ENCODE results near the gene WNT4. TPM values are rescaled to one million over a fixed set of nuclear protein-coding genes. Genes with fewer than 3 reads are reported as not detected.

Gene WNT4
- total and polyA plus RNA-seq, 10 of the 15 experiments (the other 5 are each of a cell fraction or from before 2014, with no cell fraction given): 0.01 TPM; not detected in 9

- TF ChIP-seq ZBTB40 (IDR thresholded peaks at IDR 0.05; ENCODE audit: borderline replicate concordance): no peak
- TF ChIP-seq HDAC6 (IDR thresholded peaks at IDR 0.05; ENCODE audit: unreplicated experiment): no peak
- TF ChIP-seq EED (IDR thresholded peaks at IDR 0.05; ENCODE audit: low read depth): no peak
- no peak for TF ChIP-seq STAT1 (conservative IDR thresholded peaks at IDR 0.05)
- TF ChIP-seq PML (IDR thresholded peaks at IDR 0.05; ENCODE audit: low read length): no peak
These were observed 28.5 kb downstream of the WNT4 start (continued) for GRCh38 chr1:22114083-22115012.

DNA sequence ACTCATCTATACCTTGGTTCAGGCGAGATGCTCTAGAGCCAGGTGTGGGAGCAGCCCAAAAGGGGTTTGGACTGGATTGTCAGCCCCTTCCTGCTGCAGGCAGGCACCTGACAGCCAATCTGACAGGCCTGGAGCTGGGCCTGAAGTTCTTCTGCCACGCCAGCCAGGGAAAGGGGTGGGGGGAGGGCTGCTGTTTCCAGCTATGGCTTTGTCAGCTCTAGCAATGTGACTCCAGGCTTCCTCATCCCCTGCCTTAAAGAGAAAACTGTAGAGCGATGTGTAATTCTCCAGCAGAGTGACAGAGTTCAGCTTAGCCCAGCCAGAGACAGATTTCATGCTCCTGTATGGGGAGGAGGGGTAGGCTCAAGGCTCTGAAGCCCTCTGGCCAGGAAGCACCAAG is 30.3 kb downstream of the WNT4 start:
- RAD21 ChIA-PET (ENCODE audit: unreplicated experiment): no interaction called here
- SMC1A ChIA-PET (ENCODE audit: uncharacterized antibody, unreplicated experiment): no interaction called here
- intact Hi-C loops (cut with micrococcal nuclease; ENCODE audit: unreplicated experiment): no loop called here
- no peak overlapping the region for H2AFZ ChIP-seq (ENCODE audit: control insufficient read depth, low read depth, low read length)
- CTCF ChIA-PET: interaction anchor here (0.6 kb wide), 1 partner anchor 1434 kb away, joined by 3 read pairs; no protein-coding TSS in a partner anchor
- H3K9me3 ChIP-seq (replicated peaks; ENCODE audit: control insufficient read depth, insufficient read depth, low read length): no peaks in the 10 kb centered on the region
- no peak overlapping the region for H3K27ac ChIP-seq (ENCODE audit: control insufficient read depth, insufficient read depth)
- H3K79me2 ChIP-seq (ENCODE audit: control insufficient read depth, insufficient read depth, low read length): no peaks in the 10 kb centered on the region
- WGBS (ENCODE audit: insufficient coverage, insufficient replicate concordance, low lambda C conversion rate, missing lambda C conversion rate): 96% methylated on average over 3 of the region's 3 CpGs
- H3K4me2 ChIP-seq (ENCODE audit: control insufficient read depth, insufficient read depth): no peak overlapping the region
- no peak overlapping the region; the same call in 1 of the 2 replicates for H3K9ac ChIP-seq (ENCODE audit: control insufficient read depth, insufficient read depth, low read length)
- in situ Hi-C loops (cut with MboI): no loop called here
- FAIRE-seq: no peak
- no peak for DNase-seq (ENCODE audit: low read depth, low spot score)
- H4K20me1 ChIP-seq (ENCODE audit: control insufficient read depth, insufficient read depth): peaks cover 2% of the 10 kb centered on the region; the same call in 1 of the 2 replicates
- ATAC-seq: no peak
- no TSS peak for BruUV-seq (replicated peaks)
- peaks cover 28% of the 10 kb centered on the region for H3K4me1 ChIP-seq (ENCODE audit: control insufficient read depth, insufficient read depth, low read length)
- no peak overlapping the region for H3K4me3 ChIP-seq
- no peak for TF ChIP-seq EZH2 (IDR thresholded peaks at IDR 0.05; ENCODE audit: borderline replicate concordance, control insufficient read depth, low read depth, low read length)
- no peak for TF ChIP-seq ZNF207 (IDR thresholded peaks at IDR 0.05; ENCODE audit: borderline replicate concordance)
- TF ChIP-seq E2F4 (IDR thresholded peaks at IDR 0.05; ENCODE audit: low read depth, low read length): no peak
- TF ChIP-seq TAF1 (IDR thresholded peaks at IDR 0.05; ENCODE audit: borderline replicate concordance, low read depth, low read length): no peak
- no peaks in the 10 kb centered on the region for H3K27me3 ChIP-seq (replicated peaks in 1 of 2; ENCODE audit: control insufficient read depth in 2 of 2, insufficient read depth in 2 of 2, low read length in 1 of 2)
- POLR2A ChIA-PET: no interaction called here
- peaks cover 15 to 26% of the 10 kb centered on the region in 2 experiments; a peak in 3 of 4 replicates for H3K36me3 ChIP-seq (ENCODE audit: control insufficient read depth in 2 of 2, insufficient read depth in 2 of 2, low read length in 1 of 2)
